Tibial nerve (tissue), 4 donors: ENCODE data around the gene GALNT18.

Experiments
- EP300 ChIP-seq, 2 donors: sonication (generic); formaldehyde crosslinking; IDR thresholded peaks; one replicate each; pipeline ENCODE4 v1.6.1; 2017; ENCODE audit warnings: antibody characterized with exemption in 2 of 2, mild to moderate bottlenecking in 1 of 2
- TF ChIP-seq, protein P1 (sequence below), 5 experiments: fragments of 200-600 bp in 3 of 5; fragments of 450-650 bp in 2 of 5; sonication (generic) in 3 of 5; IDR thresholded peaks; one replicate each; pipeline ENCODE4 v1.5.1; 2016 to 2019; ENCODE audit warnings: antibody characterized with exemption in 5 of 5, mild to moderate bottlenecking in 3 of 5, moderate library complexity in 2 of 5

DNA sequence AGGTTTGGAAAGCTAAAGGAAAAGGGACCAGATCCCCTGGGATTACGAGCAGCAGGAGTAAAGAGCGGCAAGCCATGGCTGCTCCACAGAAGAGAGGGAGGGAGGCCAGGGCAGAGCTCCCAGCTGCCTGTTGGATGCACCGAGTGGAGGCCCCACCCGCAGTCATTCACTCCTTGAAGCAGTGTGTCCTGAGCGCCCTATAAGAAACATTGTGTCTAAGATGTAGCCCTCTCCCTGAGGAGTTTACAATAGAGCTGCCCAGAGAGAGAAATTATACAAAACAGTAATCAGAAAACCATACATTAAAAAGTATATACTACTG lies 214.1 kb downstream of the GALNT18 start:
- TF ChIP-seq, protein P1, sequence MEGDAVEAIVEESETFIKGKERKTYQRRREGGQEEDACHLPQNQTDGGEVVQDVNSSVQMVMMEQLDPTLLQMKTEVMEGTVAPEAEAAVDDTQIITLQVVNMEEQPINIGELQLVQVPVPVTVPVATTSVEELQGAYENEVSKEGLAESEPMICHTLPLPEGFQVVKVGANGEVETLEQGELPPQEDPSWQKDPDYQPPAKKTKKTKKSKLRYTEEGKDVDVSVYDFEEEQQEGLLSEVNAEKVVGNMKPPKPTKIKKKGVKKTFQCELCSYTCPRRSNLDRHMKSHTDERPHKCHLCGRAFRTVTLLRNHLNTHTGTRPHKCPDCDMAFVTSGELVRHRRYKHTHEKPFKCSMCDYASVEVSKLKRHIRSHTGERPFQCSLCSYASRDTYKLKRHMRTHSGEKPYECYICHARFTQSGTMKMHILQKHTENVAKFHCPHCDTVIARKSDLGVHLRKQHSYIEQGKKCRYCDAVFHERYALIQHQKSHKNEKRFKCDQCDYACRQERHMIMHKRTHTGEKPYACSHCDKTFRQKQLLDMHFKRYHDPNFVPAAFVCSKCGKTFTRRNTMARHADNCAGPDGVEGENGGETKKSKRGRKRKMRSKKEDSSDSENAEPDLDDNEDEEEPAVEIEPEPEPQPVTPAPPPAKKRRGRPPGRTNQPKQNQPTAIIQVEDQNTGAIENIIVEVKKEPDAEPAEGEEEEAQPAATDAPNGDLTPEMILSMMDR (IDR thresholded peaks at IDR 0.05) = no peak
- TF ChIP-seq EP300 (IDR thresholded peaks at IDR 0.05) = no peak
